ENCODE data around the gene AHCTF1.
"Not testable (repeated sequence)": the region's sequence is repeated elsewhere in the genome, so short reads cannot be mapped to it uniquely, and the experiment has no call there.

AHCTF1 gene

DNA sequence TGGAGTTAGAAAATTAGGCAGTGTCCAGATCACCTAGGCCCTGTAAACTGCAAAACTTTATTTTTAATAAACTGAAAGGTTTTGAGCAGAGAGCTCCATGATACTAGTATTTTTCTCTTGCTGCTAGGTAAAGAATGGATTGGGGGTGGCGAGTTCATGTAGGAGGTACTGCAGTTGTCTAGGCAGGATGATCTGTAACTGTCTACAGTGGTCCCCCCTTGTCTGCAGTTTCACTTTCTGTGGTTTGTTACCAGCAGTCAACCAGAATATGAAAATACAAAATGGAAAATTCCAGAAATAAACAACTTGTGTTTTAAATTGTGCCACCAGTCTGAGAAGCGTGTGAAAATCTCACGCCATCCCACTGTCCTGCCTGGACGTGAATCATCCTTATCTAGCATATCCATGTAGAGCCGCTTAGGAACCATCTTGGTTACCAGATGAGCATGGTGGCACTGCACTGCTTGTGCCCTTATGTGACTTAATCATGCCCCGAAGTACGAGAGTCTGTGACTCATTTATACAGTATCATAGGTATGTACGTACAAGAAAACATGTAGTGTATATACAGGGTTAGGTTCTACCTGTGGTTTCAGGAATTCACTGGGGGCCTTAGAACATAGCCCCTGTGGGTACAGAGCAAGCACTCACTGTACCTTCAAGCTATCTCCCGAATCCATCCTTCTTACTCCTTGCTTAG lies 94.2 kb downstream of the AHCTF1 start:
- DNase-seq, result no peak

DNA sequence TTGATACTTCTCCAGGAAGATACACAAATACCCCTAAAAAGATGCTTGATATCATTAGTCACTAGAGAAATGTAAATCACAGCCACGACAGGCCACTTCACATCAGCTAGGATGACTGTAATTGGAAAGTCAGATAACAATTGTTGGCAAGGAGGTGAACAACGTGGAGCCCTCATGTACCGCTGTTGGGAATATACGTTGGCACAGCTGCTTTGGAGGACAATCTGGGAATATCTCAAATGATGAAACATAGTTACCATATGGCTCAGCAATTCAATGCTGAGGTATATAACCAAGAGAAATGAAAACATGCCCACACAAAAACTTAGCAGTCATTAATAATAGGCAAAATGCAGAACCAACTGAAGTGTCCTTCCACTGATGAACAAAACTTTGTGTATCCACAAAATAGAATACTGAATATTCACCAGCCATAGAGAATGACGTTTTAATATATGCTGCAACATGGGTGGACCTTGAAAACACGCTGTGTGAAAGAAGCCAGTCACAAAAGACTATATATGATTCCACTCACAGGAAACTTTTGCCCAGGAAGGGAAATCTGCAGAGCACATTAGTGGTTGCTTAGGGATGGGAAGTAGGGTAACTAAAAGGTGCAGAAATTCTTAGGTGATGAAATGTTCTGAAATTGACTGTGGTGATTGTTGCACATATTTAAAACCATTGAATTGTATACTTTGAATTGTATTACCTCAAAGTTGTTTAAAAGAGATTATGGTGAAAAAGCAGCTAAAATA lies 95.4 kb downstream of the AHCTF1 start:
- DNase-seq, result no peak

DNA sequence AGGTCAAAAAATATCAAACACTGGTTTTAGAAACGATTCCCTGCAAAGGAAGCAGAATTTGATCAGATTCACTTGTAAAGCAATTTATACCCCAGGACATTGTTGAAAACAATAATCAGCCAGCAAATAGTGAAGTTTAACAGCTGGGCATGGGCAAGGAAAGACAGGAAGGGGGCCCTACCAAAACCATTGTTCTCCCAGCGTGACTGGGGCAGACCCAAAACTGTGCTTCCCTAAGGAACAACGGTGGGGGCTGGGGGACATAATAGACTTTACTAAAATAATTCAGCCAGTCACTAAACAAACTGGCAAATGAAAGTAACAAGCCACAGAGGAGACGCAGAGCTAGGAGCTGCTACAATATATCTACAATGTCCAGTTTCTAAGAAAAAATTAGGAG lies 100.2 kb downstream of the AHCTF1 start:
- DNase-seq, result no peak

DNA sequence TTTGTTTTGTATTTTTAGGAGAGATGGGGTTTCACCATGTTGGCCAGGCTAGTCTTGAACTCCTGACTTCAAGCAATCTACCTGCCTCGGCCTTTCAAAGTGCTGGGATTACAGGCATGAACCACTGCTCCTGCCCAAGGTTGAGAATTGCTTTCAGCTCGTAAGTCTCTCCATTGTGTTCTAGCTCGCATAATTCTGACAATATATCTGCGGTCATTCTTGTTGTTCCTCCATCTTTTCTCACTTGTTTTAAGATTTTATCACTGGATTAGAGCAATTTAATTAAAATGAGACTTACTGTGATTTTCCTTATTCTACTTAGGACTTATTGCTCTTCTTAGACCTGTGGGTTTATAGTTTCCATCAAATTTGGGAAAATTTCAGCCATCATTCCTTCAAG lies 102.9 kb downstream of the AHCTF1 start:
- DNase-seq, result no peak

DNA sequence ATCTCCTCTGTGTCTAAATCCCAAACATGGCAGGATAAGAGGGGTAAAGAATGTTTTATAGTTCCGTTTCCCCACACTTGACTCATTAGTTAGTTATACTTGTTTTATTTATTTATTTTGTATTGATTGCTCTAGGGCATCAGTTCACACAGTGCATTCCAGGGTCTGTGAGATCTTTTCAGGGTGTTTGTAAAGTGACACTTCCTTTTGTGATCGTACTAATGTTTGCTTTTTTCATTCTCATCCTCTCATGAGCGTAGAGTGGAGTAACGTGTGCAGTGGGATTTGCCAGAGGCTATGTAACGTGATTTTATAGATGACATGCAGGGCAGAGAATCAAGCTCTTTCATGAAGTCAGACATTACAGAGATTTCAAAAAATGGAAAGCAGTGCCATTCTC lies 104.4 kb downstream of the AHCTF1 start:
- no peak for DNase-seq

DNA sequence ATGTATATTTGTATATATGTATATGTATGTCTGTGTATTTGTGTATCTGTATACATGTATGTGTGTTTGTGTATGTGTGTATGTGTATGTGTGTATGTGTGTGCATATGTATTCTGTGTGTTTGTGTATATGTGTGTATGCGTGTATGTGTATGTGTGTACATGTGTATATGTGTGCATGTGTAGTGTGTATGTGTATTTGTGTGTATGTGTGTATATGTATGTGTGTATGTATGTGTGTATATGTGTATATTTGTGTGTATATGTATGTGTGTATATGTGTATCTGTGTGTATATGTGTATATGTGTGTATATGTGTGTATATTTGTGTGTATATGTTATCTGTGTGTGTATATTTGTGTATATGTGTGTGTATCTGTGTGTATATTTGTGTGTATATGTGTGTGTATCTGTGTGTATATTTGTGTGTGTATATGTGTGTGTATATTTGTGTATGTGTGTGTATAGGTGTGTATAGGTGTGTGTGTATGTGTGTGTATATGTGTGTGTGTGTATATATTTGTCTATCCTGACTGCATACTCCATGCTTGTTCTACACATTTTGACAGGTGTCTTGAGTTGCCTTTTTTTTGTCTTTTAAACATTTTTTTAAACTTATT lies 106.1 kb downstream of the AHCTF1 start:
- no peak for DNase-seq

DNA sequence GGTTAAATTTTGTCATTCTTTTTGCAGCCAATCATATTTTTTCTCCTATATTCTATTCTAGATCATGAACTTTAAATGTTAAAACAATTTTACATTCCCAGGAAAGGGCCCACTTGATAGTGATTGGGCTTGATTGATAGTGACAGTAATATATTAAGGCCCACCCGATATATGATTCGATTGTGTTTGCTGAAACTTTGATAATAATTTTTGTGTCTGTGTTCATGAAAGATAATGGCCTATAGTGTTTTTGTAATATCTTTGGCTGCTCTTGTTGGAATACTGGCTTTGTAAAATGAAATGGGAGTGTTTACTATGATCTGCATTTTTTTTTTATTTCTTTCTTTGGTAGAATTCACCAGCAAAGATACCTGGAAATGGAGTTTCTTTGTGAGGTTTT lies 107.2 kb downstream of the AHCTF1 start:
- no peak for DNase-seq

DNA sequence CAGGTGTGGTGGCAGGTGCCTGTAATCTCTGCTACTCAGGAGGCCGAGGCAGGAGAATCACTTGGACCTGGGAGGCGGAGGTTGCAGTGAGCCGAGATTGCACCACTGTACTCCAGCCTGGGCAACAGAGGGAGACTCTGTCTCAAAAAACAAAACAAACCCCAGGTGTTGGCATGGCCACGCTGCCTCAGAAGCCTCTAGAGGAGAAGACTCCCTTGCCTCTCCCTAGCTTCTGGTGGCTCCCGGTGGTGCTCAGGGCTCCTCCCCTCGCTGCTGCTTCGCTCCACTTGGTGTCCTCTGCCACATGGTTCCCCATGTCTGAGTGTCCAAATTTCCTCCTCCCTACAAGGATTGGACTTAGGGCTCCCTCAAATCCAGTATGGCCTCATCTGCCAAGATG lies 109.6 kb downstream of the AHCTF1 start:
- not testable (repeated sequence) for DNase-seq

DNA sequence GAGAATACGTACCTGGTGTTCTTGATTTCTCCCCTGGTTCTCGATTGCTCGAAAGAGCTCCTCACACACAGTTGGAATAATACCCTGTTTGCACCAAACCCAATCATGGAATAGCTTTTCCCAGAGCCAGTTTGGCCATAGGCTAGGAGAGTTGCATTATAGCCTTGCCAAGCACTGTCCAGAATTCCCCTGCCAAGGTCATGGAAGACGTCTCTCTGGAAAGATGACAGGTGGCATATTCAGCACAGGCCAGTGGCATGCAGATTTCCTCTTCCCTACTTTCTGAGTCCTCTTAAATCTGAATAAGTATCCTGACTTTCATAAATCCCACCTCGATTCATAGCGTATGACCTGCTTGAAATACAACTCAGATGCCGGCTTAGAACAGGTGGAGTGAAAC lies 111.1 kb downstream of the AHCTF1 start:
- DNase-seq, result no peak

DNA sequence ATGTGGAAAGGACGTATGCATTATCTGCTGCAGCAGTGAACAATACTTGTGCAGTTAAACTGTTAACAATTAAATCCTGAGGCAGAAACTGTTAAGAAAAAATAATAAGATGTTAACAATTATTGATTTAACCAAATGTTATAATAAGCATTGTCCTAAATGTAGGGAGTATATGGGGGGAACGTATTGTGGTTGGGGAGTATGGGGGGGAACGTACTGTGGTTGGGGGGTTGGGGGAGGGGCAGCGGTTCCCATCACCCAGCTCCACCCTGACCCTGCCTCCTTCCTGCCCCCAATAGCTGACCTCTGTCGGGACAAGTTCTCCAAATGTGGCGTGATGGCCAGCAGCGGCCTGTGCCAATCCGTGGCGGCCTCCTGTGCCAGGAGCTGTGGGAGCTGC lies 114.0 kb downstream of the AHCTF1 start:
- DNase-seq, result not testable (repeated sequence)

DNA sequence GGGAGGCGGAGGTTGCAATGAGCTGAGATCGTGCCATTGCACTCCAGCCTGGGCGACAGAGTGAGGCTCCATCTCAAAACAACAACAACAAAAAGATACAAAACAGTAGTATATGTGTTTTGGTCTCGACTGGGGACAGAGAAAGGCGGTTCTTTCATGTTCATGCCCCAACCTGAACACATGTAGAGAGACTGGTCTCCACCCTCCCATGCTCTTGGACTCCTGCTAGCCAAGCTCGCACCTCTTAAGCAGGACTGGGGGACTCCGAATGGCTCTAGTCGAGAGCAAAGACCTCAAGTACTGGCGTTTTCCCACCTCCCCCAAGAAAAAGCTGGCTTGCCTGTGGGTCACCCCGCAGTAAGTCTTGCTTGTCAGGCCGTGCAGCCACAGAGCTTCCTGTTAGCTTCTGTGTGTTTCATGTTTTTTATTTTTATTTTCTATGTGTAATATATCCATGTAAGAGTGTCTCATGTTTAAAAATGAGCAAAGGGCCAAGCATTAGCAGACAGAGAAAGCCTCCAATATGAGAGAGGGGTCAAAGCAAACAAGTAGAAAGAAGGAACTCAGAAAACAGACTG lies 116.0 kb downstream of the AHCTF1 start:
- DNase-seq, result no peak

DNA sequence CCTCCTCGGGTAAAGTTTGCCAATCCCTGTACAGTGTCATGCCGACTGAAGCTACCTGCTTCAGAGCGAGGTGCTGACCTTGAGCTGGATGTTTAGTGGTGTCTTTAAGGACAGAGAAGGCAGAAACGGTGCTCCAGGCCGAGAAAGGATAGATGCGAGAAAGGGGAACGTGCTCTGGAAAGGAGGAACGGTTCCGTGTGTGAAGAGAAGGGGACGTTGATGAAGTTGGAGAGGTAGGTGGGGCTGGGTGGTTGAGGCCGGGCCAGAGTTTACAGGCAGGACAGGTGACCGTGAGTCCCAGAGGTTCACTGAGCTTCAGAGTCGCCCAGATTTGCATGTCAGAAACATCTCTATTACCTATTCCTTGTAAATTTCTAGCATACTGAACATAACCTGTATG lies 116.9 kb downstream of the AHCTF1 start:
- DNase-seq, result no peak

DNA sequence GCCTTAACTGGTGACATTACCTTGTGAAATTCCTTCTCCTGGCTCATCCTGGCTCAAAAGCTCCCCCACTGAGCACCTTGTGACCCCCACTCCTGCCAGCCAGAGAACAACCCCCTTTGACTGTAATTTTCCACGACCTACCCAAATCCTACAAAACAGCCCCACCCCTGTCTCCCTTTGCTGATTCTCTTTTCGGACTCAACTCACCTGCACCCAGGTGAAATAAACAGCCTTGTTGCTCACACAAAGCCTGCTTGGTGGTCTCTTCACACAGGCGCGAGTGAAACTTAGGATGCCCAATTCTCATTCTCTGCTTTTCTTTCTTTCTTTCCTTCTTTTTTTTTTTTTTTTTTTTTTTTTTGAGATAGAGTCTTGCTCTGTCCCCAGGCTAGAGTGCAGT lies 118.4 kb downstream of the AHCTF1 start:
- DNase-seq, result not testable (repeated sequence)

DNA sequence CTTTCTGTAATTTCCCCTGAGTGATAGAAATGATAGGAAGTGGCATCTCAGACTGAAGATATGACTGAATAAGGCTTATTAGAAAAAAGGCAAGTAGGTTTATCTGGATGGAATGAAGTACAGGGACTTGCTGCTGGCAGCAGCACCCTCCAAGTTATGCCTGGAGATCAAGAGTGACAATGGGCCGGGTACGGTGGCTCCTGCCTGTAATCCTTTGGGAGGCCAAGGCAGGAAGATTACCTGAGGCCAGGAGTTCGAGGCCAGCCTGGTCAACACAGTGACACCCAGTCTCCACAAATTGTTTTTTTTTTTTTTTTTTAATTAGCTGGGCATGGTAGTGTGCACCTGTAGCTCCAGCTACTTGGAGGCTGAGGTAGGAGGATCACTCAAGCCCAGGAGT lies 119.8 kb downstream of the AHCTF1 start:
- no peak for DNase-seq

DNA sequence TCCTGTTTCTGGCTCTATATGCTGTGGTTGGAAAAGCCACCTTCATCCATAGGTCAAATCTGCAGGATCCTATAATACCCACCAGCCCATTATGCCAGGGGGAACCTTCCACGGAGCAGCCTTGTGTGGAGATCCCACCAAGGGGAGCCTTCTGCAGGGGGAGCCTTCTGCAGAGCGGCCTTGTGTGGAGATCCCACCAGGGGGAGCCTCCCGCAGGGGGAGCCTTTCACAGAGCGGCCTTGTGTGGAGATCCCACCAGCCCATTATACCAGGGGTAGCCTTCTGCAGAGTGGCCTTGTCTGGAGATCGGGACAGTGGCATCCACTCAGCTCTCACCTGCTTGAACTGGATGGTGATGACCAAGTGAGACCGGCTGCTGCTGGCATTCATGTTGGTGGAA lies 122.3 kb downstream of the AHCTF1 start:
- DNase-seq, result no peak

DNA sequence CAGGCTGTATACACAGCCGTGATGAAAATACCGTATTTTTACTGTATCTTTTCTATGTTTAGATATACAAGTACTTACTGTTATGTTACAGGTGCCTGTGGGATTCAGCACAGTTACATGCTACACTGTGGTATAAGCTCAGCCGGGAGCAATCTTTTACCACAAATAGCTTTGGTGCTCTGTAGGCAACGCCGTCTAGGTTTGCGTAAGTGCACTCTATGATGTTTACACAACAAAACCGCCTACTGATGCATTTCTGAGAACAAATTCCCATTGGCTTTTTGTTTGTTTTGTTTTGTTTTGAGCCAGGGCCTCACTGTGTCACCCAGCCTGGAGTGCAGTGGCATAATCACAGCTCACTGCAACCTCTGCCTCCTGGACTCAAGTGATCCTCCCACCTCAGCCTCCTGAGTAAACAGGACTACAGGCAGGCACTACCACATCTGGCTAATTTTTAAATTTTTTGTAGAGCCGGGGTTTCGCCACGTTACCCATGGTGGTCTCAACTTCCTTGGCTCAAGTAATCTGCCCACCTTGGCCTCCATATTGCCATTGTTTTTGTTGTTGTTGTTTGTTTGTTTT lies 126.5 kb downstream of the AHCTF1 start:
- DNase-seq, result no peak

DNA sequence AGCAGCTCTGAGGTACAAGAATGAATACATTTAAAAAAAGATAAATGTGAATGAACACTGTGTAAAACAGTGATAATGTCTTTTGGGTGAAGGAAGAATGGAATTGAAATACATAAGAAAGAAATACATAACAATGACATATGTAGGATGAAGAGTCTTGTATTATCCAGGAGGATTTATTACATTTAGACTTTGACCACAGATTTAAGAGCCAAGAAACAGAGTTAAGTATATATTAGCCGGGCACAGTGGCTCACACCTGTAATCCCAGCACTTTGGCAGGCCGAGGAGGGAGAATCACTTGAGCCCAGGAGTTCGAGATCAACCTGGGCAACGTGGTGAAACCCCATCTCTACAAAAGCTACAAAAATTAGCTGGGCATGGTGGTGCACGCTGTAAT lies 127.9 kb downstream of the AHCTF1 start:
- no peak for DNase-seq

DNA sequence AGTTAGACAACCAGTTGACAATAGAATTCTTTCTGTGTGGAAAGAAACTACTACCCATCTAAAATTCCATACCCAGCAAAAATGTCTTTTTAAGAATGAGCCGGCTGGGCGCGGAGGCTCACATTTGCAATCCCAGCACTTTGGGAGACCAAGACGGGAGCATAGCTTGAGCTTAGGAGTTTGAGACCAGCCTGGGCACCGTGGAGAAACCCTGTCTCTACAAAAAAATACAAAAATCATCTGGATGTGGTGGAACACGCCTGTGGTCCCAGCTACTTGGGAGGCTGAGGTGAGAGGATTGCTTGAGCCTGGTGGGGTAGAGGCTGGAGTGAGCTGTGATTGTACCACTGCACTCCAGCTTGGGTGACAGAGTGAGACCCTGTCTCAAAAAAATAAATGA lies 128.4 kb downstream of the AHCTF1 start:
- DNase-seq, result no peak

DNA sequence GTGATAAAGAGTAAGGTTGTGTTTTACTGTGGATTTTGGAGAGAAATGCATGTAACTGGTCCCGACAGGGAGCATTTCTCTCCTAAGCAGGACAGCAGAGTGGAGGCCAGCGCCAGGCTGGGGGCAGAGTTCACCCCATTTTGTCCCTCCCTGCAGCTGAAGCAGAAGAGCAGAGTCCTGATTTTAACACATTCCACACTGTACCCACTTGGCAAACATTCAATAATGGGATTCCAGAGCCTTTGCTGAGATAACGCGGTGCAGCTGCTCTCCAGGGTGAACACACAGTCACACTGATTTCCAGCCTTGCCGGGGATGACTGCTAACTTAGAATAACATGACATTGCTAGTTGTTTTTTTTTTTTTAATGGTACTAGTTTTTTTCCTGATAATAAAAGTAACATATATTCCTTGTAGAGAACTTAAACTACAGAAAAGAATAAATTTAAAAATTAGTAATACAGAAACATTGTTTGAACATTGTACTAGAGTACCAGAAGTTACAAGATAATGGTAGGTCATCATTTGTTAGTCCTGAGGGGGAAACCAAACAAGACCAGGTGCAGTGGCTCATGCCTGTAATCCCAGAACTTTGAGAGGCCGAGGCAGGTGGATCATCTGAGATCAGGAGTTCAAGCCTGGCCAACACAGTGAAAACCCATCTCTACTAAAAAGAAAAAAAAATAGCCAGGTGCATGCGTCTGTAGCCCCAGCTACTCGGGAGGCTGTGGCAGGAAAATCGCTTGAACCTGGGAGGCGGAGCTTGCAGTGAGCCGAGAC lies 130.3 kb downstream of the AHCTF1 start:
- DNase-seq, result no peak

DNA sequence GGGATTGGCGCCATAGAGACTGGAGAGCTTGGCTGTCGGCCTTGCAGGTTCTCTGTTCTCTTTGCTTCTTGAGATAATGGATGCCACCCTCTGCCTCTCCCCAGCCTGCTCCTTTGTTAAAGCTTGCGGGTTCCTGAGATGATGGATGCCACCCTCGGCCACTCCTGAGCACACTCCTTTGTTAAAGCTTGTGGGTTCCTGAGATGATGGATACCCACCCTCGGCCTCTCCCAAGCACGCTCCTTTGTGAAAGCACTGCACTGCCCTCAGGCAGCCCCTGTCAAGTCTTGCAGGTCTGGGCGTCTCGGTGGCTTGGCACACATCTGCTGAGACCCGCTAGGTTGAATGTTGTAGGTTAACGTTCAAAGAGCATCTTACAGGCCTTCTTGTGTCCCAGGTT lies 131.0 kb downstream of the AHCTF1 start:
- DNase-seq, result no peak

DNA sequence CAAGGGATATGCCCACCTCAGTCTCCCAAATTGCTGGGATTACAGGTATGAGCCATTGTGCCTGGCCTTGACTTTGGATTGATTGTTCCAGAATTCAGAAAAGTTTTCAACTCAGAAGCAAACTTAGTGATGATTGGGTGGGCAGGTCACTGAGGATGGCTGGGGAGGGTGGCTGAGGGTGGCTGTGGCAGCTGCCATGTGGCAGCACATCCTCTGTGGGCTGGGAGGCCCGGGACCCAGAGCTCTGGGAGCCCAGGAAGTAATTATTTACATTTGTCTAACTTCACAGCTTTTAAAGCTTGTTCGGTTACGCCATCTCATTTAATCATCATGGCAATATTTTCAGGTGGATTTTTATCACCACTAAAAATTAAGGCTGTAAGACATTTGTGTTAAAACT lies 131.4 kb downstream of the AHCTF1 start:
- no peak for DNase-seq

DNA sequence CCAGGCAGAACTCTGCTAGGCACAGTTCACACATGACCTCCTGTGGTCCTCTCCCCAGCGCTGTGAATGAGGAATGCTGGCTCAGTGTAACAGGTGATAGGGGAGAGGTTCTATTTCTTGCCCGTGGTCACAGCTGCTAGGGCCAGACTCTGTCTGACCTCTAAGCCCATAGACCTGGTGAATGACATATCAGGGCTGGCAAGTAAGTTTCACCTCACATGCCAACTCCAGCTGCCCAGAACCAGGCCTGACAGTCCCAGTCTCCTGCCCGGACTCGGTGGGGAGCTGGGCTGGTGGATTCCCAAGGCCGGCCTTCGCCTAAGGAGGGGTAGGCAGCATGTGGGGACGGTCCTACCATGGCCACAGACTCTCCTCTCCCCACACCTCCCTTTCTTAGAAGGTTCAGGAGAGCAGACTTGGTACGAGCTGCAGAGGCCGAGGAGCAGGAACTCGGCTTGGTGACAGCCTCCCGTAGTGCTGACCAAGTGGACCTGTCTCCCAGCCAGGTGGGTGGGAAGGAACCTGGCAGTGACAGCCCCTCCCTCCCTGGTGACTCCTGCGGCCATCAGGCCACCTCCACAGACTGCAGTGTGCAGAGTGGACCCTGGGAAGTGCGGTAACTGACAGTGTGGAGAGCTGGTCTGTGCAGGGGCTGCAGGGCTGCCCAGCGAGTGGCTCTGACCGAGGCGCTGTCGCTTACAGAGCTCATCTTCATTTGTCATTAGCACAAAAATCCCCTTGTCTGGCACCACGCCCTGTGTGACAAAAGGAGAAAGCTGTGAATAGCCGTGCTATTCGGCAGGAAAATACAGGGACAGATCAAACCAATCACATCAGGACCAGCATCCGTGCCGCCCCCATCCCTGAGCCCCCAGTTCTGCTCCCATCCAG lies 132.9 kb downstream of the AHCTF1 start:
- no peak for DNase-seq
